HFFc6 (cell line): ENCODE measurements around the gene ALOXE3. TPM values are rescaled to one million over a fixed set of nuclear protein-coding genes. Genes with fewer than 3 reads are reported as not detected.

Source experiments
- DNase-seq: peaks from one replicate; pipeline ENCODE4 v3.0.0-alpha.2; 2018
- H3K27ac Mint-ChIP-seq: 2 replicates; pipeline ENCODE4 v1.8.0; 2020; ENCODE audit warnings: mild to moderate bottlenecking, mixed read lengths
- H3K27me3 Mint-ChIP-seq: 2 replicates; pipeline ENCODE4 v1.8.0; 2021; ENCODE audit warnings: mild to moderate bottlenecking, moderate library complexity, mixed read lengths; ENCODE audit not compliant: insufficient read depth
- H3K36me3 Mint-ChIP-seq: 2 replicates; pipeline ENCODE4 v1.8.0; 2021; ENCODE audit warnings: low read depth, mixed read lengths
- H3K4me1 Mint-ChIP-seq: 2 replicates; pipeline ENCODE4 v1.8.0; 2020; ENCODE audit warnings: low read depth, mixed read lengths
- H3K4me3 Mint-ChIP-seq: 2 replicates; pipeline ENCODE4 v1.8.0; 2020; ENCODE audit warnings: mild to moderate bottlenecking, moderate library complexity, mixed read lengths
- H3K9me3 Mint-ChIP-seq: 2 replicates; pipeline ENCODE4 v1.8.0; 2020; ENCODE audit warnings: mild to moderate bottlenecking, mixed read lengths
- total RNA-seq, 6 experiments: library from RNA; stranded (reverse); fragmentation: NEBNext Ultra II Directional; extraction: Animal tissue kit (Norgen Biotek cat#: 25700); gene quantifications; 2 replicates in 1 of 6; 3 replicates in 5 of 6; pipeline ENCODE4 v1.2.3, GENCODE V29; 2021
- TF ChIP-seq, protein P1 (sequence below): fragments of 200-600 bp; sonication (generic); IDR thresholded peaks from 2 replicates; pipeline ENCODE4 v1.5.0; 2021; ENCODE audit warnings: antibody characterized with exemption, mild to moderate bottlenecking

The ALOXE3 gene
- total RNA-seq, 6 experiments from 2014 or later = 0.14 to 0.30 (median 0.21) TPM

DNA sequence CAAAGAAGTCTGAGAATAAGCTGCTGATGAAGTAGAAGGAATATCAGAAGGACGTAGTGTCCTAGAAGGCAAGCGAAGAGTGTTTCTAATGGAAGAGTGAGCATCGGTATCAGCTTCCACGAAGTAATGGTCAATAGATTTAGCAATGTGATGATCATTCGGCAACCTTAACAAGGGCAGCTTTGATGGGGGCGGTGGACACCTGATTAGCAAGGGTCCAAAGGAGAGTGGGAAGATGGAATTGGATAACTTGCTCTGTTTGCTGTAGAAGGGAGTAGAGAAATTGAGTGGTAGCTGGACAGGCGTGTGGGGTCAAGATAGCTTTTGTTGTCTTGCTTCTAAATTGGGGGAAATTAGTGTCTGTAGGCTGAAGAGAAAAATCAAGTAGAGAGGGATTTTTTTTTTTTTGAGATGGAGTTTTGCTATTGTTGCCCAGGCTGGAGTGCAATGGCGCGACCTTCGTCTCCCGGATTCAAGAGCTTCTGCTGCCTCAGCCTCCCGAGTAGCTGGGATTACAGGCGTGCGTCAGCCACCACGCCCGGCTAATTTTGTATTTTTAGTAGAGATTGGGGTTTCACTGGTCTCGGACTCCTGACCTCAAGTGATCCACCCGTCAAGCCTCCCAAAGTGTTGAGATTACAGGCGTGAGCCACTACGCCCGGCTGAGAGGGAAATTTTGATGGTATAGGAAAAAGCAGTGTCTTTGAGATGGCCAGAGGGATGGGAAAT, 19.5 kb upstream of the ALOXE3 start:
- no peaks in the 10 kb centered on the region for H3K36me3 Mint-ChIP-seq
- H3K9me3 Mint-ChIP-seq = no peaks in the 10 kb centered on the region

DNA sequence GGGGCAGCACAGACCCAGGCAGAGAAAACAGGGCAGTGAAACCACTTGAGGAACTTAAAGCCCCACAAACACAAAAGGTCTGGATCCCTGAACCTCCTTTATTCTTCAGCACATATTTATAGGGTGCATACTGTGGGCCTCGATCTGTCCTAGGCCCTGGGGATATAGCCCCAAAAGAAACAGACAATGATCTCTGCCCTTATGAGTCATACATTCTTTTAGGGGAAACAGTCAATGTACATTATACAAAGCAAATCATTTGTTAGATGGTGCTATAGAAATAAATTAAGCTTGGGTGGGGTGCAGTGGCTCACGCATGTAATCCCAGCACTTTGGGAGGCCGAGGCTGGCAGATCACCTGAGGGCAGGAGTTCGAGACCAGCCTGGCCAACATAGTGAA, 15.6 kb upstream of the ALOXE3 start:
- Mint-ChIP-seq H3K9me3 (no peaks in the 10 kb centered on the region), H3K27ac (peak overlapping the region; percentile 43), H3K4me1 (peaks cover 28% of the 10 kb centered on the region), H3K36me3 (no peaks in the 10 kb centered on the region), H3K27me3 (peaks cover 1% of the 10 kb centered on the region), H3K4me3 (no peak overlapping the region)
- TF ChIP-seq, protein P1, sequence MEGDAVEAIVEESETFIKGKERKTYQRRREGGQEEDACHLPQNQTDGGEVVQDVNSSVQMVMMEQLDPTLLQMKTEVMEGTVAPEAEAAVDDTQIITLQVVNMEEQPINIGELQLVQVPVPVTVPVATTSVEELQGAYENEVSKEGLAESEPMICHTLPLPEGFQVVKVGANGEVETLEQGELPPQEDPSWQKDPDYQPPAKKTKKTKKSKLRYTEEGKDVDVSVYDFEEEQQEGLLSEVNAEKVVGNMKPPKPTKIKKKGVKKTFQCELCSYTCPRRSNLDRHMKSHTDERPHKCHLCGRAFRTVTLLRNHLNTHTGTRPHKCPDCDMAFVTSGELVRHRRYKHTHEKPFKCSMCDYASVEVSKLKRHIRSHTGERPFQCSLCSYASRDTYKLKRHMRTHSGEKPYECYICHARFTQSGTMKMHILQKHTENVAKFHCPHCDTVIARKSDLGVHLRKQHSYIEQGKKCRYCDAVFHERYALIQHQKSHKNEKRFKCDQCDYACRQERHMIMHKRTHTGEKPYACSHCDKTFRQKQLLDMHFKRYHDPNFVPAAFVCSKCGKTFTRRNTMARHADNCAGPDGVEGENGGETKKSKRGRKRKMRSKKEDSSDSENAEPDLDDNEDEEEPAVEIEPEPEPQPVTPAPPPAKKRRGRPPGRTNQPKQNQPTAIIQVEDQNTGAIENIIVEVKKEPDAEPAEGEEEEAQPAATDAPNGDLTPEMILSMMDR = no peak
- DNase-seq = no peak

More for the DNA sequence above, 19.5 kb upstream of the ALOXE3 start:
- H3K4me1 Mint-ChIP-seq = peaks cover 18% of the 10 kb centered on the region
- TF ChIP-seq, protein P1 = no peak
- DNase-seq = no peak
- peaks cover 9% of the 10 kb centered on the region for H3K27me3 Mint-ChIP-seq
- H3K4me3 Mint-ChIP-seq = no peak overlapping the region
- H3K27ac Mint-ChIP-seq = no peak overlapping the region

DNA sequence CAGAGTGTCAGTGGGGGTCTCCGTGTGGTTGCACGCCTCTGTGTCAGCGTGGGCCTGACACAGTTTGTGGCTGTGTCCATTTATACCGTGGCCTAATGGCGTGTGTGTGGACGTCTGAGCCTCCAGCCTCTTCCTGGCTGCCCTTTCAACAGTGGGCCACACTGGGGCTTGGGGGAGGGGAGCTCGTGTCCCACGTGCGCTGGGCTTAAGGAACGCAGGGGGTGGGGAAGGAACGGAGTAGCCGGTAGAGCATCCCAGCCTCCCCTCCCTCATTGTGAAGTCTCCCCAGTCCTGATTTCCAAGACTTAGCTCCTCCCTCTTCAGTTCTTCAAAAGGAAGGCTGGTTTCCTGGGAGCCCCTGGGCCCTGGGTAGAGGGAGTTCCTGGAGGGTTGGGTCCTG, 15.1 kb upstream of the ALOXE3 start:
- DNase-seq = no peak
- Mint-ChIP-seq H3K27me3 (peaks cover 1% of the 10 kb centered on the region), H3K36me3 (no peaks in the 10 kb centered on the region), H3K27ac (0 out of 2 replicates have a peak overlapping the region, but pooled peaks have one; percentile 43), H3K9me3 (no peaks in the 10 kb centered on the region), H3K4me1 (peaks cover 28% of the 10 kb centered on the region), H3K4me3 (no peak overlapping the region)
- TF ChIP-seq, protein P1 = no peak

DNA sequence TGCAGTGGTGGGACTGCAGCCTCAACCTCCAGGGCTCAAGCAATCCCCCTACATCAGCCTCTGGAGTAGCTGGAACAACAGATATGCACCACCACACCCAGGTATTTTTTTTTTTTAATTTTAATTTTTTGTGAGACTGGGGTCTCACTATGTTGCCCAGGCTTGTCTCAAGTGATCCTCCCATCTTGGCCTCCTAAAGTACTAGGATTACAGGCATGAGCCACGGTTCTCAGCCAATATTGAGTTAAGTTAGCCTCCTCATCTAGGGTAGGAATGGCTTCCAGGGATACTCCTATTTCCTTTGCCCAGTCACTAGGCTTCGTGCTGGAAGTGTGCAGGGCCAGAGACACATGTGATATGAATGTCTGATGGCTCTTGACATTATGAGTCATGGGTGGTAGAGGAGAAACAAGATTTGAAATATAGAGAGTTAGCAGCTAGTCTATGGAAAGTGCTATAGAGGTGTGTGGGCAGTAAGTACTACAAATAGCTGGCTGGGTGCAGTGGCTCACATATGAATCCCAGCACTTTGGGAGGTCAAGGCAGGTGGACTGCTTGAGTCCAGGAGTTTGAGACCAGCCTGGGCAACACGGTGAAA, 13.6 kb upstream of the ALOXE3 start:
- Mint-ChIP-seq H3K27me3 (peaks cover 1% of the 10 kb centered on the region), H3K9me3 (no peaks in the 10 kb centered on the region), H3K27ac (peak overlapping the region; percentile 29; the same call in 1 of the 2 replicates), H3K36me3 (no peaks in the 10 kb centered on the region), H3K4me3 (no peak overlapping the region), H3K4me1 (peaks cover 34% of the 10 kb centered on the region)
- DNase-seq = peak; percentile 58
- TF ChIP-seq, protein P1 = no peak

DNA sequence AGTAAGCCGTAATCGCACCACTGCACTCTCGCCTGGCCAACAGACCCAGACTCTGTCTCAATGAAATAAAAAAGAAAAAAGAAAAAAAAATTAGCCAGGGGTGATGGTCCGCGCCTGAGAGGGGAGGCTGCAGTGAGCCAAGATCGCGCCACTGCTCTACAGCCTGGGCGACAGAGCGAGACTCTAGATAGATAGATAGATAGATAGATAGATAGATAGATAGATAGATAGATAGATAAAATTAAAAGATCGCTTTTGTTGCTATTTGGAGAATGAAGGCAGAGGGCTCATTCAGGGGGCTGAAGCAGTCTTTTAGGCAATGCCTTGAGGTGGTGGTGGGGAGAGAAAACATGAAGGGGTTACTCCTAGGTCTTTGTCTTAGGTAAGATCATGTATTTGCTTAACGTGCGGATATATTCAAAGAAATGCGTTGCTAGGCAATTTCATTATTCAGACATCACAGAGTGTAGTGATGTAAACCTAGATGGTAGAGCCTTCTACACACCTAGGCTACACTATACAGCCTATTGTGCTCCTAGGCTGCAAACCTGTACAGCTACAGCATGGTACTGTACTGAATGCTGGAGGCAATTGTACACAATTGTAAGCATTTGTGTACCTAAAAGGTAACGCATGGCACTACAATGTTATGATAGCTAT, 9.9 kb upstream of the ALOXE3 start:
- Mint-ChIP-seq H3K27me3 (peaks cover 4% of the 10 kb centered on the region), H3K4me1 (peaks cover 55% of the 10 kb centered on the region), H3K27ac (no peak overlapping the region), H3K4me3 (no peak overlapping the region), H3K9me3 (no peaks in the 10 kb centered on the region), H3K36me3 (no peaks in the 10 kb centered on the region)
- TF ChIP-seq, protein P1 = no peak
- no peak for DNase-seq
